Esophagus squamous epithelium (tissue), 4 donors: ENCODE measurements around the gene TPM3.

Experiments used
- CTCF ChIP-seq, 6 experiments: fragments of 450-650 bp in 4 of 6; fragments of 200-600 bp in 2 of 6; sonication (generic) in 2 of 6; IDR thresholded peaks; one replicate each; pipeline ENCODE4 v1.5.1; 2016 to 2019; ENCODE audit warnings: antibody characterized with exemption in 6 of 6, mild to moderate bottlenecking in 4 of 6, moderate library complexity in 4 of 6
- POLR2A ChIP-seq, 4 donors: fragments of 450-650 bp; IDR thresholded peaks; one replicate each; pipeline ENCODE4 v1.6.1; 2017; ENCODE audit warnings: antibody characterized with exemption in 4 of 4, mild to moderate bottlenecking in 4 of 4, moderate library complexity in 3 of 4

DNA sequence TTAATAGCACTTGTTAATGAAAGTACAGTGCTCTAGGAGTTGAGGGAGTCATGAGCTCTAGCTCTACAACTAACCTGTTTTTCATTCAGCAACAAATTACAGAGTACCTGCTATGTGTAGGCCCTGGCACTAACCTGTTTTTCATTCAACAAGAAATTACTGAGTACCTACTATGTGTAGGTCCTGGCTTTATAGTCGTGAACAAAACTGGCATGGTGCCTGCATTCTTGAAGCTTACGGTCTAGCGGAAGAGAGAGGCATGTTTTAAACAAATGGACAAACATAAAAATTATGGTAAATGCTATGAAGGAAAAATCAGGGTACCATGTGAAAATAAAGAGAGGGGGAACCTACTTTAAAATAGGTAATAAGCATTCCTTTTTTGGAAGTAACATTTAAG is 26.6 kb upstream of the TPM3 start:
- TF ChIP-seq CTCF (IDR thresholded peaks at IDR 0.05): no peak
- TF ChIP-seq POLR2A (IDR thresholded peaks at IDR 0.05): no peak
